ENCODE data around the gene STRADB. TPM values are rescaled to one million over a fixed set of nuclear protein-coding genes. Genes with fewer than 3 reads are reported as not detected.

The STRADB gene
- total and polyA plus RNA-seq, 2 experiments from 2014 or later, result 62.5 to 68.3 TPM

DNA sequence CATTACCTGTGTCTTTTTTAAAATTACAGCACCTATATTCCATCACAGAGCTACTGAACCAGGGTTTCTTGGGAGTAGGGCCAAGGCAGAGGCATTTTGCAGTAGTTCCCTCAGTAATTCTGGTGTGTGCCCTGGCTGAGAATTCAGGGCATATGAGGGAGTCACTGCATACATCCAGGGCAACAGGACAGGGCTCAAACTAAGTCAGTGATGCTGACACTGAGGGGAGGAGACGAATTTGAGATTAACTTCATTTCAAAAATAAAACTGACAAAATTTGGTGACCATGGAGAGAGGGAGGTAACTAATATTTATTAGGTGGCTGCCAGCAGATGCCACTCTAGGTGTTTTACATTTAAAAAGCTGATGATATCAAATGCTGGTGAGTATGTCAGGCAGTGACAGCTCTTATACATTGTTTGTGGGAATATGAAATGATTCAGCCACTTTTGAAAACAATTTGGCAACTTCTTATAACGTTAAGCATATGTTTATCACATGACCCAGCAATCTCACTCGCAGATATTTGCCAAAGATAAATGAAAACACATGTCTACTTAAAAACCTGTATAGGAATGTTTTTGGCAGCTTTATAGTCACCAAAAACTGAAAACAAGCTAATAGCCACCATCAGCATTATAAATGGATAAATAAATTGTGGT is 20.3 kb downstream of the STRADB start:
- H3K27me3 ChIP-seq, result no peaks in the 10 kb centered on the region
- H3K4me2 ChIP-seq, result no peak overlapping the region
- no peak overlapping the region for H3K4me3 ChIP-seq
- TF ChIP-seq EZH2phosphoT487 (IDR thresholded peaks at IDR 0.05; ENCODE audit: low read depth, severe bottlenecking, unreplicated experiment), result no peak
- TF ChIP-seq, protein P1, sequence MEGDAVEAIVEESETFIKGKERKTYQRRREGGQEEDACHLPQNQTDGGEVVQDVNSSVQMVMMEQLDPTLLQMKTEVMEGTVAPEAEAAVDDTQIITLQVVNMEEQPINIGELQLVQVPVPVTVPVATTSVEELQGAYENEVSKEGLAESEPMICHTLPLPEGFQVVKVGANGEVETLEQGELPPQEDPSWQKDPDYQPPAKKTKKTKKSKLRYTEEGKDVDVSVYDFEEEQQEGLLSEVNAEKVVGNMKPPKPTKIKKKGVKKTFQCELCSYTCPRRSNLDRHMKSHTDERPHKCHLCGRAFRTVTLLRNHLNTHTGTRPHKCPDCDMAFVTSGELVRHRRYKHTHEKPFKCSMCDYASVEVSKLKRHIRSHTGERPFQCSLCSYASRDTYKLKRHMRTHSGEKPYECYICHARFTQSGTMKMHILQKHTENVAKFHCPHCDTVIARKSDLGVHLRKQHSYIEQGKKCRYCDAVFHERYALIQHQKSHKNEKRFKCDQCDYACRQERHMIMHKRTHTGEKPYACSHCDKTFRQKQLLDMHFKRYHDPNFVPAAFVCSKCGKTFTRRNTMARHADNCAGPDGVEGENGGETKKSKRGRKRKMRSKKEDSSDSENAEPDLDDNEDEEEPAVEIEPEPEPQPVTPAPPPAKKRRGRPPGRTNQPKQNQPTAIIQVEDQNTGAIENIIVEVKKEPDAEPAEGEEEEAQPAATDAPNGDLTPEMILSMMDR (IDR thresholded peaks at IDR 0.05; ENCODE audit: poor library complexity), result no peak
- no peak for TF ChIP-seq EZH2 (IDR thresholded peaks at IDR 0.05; ENCODE audit: borderline replicate concordance)
- H3K9me3 ChIP-seq (ENCODE audit: low read depth), result no peaks in the 10 kb centered on the region
- no peaks in the 10 kb centered on the region for H3K9me2 ChIP-seq (replicated peaks; ENCODE audit: insufficient read depth)
- DNase-seq (ENCODE audit: low spot score), result no peak
- H3K36me3 ChIP-seq (replicated peaks; ENCODE audit: insufficient read depth, low read depth), result no peaks in the 10 kb centered on the region
- no peak overlapping the region for H3K27ac ChIP-seq
- H3K79me2 ChIP-seq, result no peaks in the 10 kb centered on the region
- no peaks in the 10 kb centered on the region for H4K20me1 ChIP-seq (ENCODE audit: insufficient read depth, poor library complexity, severe bottlenecking)
- WGBS (ENCODE audit: low lambda C conversion rate, missing lambda C conversion rate), result 67% methylated on average over 3 of the region's 3 CpGs
- peaks cover 3% of the 10 kb centered on the region for H3K4me1 ChIP-seq (ENCODE audit: insufficient read depth)
- H2AFZ ChIP-seq, result no peak overlapping the region

DNA sequence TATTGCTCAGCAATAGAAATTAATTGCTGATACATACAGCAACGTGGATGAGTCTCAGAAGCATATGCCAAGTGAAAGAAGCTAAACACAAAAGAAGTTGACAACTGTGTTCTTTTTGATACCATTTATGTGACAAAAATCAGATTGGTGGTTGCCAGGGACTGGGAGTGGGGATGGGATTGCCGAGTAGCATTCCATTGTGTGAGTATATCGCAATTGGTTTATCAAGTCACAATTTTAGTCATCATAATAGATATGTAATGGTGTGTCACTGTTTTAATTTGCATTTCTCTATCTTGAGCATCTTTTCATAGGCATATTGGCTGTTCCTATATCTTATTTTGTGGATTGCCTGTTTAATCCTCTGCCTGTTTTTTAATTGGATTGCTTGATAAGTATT is 20.9 kb downstream of the STRADB start:
- TF ChIP-seq, protein P1 (IDR thresholded peaks at IDR 0.05; ENCODE audit: poor library complexity), result no peak
- TF ChIP-seq EZH2phosphoT487 (IDR thresholded peaks at IDR 0.05; ENCODE audit: low read depth, severe bottlenecking, unreplicated experiment) (no peak), EZH2 (IDR thresholded peaks at IDR 0.05; ENCODE audit: borderline replicate concordance) (no peak)
- no peaks in the 10 kb centered on the region for H3K9me2 ChIP-seq (replicated peaks; ENCODE audit: insufficient read depth)
- no peak overlapping the region for H3K4me2 ChIP-seq
- H3K27ac ChIP-seq, result no peak overlapping the region
- H3K4me3 ChIP-seq, result no peak overlapping the region
- no peak overlapping the region for H2AFZ ChIP-seq
- H4K20me1 ChIP-seq (ENCODE audit: insufficient read depth, poor library complexity, severe bottlenecking), result no peaks in the 10 kb centered on the region
- H3K9me3 ChIP-seq (ENCODE audit: low read depth), result no peaks in the 10 kb centered on the region
- H3K79me2 ChIP-seq, result no peaks in the 10 kb centered on the region
- no peaks in the 10 kb centered on the region for H3K4me1 ChIP-seq (ENCODE audit: insufficient read depth)
- H3K27me3 ChIP-seq, result no peaks in the 10 kb centered on the region
- WGBS (ENCODE audit: low lambda C conversion rate, missing lambda C conversion rate), result 77% methylated on average over 3 of the region's 3 CpGs
- no peak for DNase-seq (ENCODE audit: low spot score)
- no peaks in the 10 kb centered on the region for H3K36me3 ChIP-seq (replicated peaks; ENCODE audit: insufficient read depth, low read depth)

DNA sequence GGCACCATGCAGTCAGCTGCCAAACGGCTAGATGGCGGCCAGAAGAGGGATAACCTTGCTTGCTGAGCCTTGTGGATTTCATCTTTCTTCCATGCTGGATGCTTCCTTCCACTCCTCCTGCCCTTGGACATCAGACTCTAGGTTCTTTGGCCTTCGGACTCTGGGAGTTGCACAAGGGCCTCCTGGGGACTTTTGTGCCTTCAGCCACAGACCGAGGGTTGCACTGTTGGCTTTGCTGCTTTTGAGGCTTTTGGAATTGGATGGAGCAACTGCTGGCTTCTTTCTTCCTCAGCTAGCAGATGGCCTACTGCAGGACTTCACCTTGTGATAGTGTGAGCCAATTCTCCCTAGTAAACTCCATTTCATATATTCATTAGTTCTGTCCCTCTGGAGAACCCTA is 31.0 kb downstream of the STRADB start:
- Histone ChIP-seq H3K4me2 (no peak overlapping the region), H3K4me1 (ENCODE audit: insufficient read depth) (no peaks in the 10 kb centered on the region), H3K9me2 (replicated peaks; ENCODE audit: insufficient read depth) (no peaks in the 10 kb centered on the region), H3K4me3 (no peak overlapping the region), H3K27me3 (no peaks in the 10 kb centered on the region), H2AFZ (no peak overlapping the region), H4K20me1 (ENCODE audit: insufficient read depth, poor library complexity, severe bottlenecking) (no peaks in the 10 kb centered on the region), H3K9me3 (ENCODE audit: low read depth) (no peaks in the 10 kb centered on the region), H3K36me3 (replicated peaks; ENCODE audit: insufficient read depth, low read depth) (no peaks in the 10 kb centered on the region), H3K27ac (no peak overlapping the region), H3K79me2 (no peaks in the 10 kb centered on the region)
- WGBS (ENCODE audit: low lambda C conversion rate, missing lambda C conversion rate), result 90% methylated on average over 4 of the region's 4 CpGs
- DNase-seq (ENCODE audit: low spot score), result no peak
- TF ChIP-seq, protein P1 (IDR thresholded peaks at IDR 0.05; ENCODE audit: poor library complexity), result no peak
- no peak for TF ChIP-seq EZH2 (IDR thresholded peaks at IDR 0.05; ENCODE audit: borderline replicate concordance)
- TF ChIP-seq EZH2phosphoT487 (IDR thresholded peaks at IDR 0.05; ENCODE audit: low read depth, severe bottlenecking, unreplicated experiment), result no peak
